ENCODE measurements around the gene GPC5. TPM values are rescaled to one million over a fixed set of nuclear protein-coding genes. Genes with fewer than 3 reads are reported as not detected.

GPC5 gene
- total and polyA plus RNA-seq, 9 donors, result 0.10 to 1.5 (median 0.38) TPM

GRCh38 chr13:92251671-92252210 lies 853.3 kb downstream of the GPC5 start:
- DNase-seq, result no peak
- no peaks in the 10 kb centered on the region for H3K36me3 ChIP-seq
- no peak overlapping the region for H3K4me3 ChIP-seq
- H3K27me3 ChIP-seq, result no peaks in the 10 kb centered on the region
- 41 to 54% (median 44%) methylated on average over 2 of the region's 2 CpGs for WGBS, 3 donors
- TF ChIP-seq EP300 (IDR thresholded peaks at IDR 0.05) (no peak), POLR2A (IDR thresholded peaks at IDR 0.05) (no peak)
- TF ChIP-seq, protein P1, sequence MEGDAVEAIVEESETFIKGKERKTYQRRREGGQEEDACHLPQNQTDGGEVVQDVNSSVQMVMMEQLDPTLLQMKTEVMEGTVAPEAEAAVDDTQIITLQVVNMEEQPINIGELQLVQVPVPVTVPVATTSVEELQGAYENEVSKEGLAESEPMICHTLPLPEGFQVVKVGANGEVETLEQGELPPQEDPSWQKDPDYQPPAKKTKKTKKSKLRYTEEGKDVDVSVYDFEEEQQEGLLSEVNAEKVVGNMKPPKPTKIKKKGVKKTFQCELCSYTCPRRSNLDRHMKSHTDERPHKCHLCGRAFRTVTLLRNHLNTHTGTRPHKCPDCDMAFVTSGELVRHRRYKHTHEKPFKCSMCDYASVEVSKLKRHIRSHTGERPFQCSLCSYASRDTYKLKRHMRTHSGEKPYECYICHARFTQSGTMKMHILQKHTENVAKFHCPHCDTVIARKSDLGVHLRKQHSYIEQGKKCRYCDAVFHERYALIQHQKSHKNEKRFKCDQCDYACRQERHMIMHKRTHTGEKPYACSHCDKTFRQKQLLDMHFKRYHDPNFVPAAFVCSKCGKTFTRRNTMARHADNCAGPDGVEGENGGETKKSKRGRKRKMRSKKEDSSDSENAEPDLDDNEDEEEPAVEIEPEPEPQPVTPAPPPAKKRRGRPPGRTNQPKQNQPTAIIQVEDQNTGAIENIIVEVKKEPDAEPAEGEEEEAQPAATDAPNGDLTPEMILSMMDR (IDR thresholded peaks at IDR 0.05), result no peak
- intact Hi-C loops (cut with DNase I), result no loop called here
- H3K9me3 ChIP-seq, result no peaks in the 10 kb centered on the region
- no peaks in the 10 kb centered on the region for H3K4me1 ChIP-seq (ENCODE audit: insufficient read depth)
- H3K27ac ChIP-seq, result no peak overlapping the region

DNA sequence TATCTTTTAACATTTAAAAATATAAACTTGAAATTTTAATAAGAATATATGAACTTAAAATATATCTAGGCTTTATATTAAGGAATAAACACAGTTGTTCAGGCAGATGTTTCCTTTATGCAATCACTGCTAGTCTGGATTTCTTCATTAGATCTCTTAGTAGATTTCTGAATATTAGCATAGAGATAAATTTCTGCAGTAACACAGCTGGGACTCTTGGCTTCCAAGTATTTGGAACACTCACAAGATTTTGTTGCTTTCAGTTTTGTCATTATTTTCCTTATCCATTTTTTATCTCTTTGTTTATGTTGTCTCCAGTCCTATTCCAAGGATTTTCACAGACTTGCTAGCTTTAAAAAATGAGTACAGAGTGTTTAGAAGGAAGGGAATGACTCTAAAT lies 857.1 kb downstream of the GPC5 start:
- intact Hi-C loops (cut with DNase I), result no loop called here
- H3K9me3 ChIP-seq, result no peaks in the 10 kb centered on the region
- DNase-seq, result no peak
- TF ChIP-seq, protein P1 (IDR thresholded peaks at IDR 0.05), result no peak
- TF ChIP-seq POLR2A (IDR thresholded peaks at IDR 0.05) (no peak), EP300 (IDR thresholded peaks at IDR 0.05) (no peak)
- H3K27me3 ChIP-seq, result no peaks in the 10 kb centered on the region
- no peaks in the 10 kb centered on the region for H3K36me3 ChIP-seq
- no peak overlapping the region for H3K4me3 ChIP-seq
- no peak overlapping the region for H3K27ac ChIP-seq
- peaks cover 3% of the 10 kb centered on the region for H3K4me1 ChIP-seq (ENCODE audit: insufficient read depth)

DNA sequence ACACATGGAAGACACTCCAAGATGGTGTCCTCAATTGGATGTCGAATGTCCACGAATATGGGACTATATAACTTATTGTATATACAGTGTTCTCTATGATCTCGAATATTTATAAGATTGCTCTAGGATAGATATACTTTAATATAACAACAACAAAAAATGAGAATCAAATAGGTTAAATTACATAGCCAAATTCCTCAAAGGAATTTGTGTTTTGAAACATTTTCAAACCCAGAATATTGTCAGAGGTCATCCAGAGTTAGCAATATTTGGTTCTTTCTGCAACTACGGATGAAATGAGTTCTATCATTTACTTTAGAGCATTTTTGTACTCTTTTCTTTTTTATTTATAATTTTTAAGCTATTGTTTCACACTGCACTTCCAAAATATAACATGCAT lies 857.8 kb downstream of the GPC5 start:
- Histone ChIP-seq H3K4me3 (no peak overlapping the region), H3K36me3 (no peaks in the 10 kb centered on the region), H3K4me1 (ENCODE audit: insufficient read depth) (peaks cover 3% of the 10 kb centered on the region), H3K27ac (no peak overlapping the region), H3K9me3 (no peaks in the 10 kb centered on the region), H3K27me3 (no peaks in the 10 kb centered on the region)
- intact Hi-C loops (cut with DNase I), result no loop called here
- TF ChIP-seq POLR2A (IDR thresholded peaks at IDR 0.05) (no peak), EP300 (IDR thresholded peaks at IDR 0.05) (no peak)
- TF ChIP-seq, protein P1 (IDR thresholded peaks at IDR 0.05), result no peak
- 45 to 60% (median 47%) methylated on average over 4 of the region's 4 CpGs for WGBS, 3 donors
- no peak for DNase-seq

DNA sequence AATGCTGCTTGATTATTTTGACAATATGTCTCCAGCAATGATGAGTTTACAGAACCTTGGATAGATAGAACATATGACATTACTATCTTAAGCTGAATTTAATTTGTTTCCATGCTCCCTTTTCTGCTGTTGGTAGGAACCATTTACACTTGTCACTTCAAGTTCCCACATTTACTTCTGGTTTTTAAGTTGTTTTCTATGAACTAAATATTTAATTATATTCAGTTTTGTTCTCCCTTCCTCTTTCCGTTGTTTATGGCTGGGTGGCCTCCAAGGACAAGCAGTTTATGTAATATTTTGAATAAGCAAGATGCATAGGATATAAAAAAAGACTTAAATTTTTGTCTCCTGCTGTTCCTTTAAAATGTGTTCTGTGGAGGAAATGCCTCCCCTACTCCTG lies 860.6 kb downstream of the GPC5 start:
- no peak for TF ChIP-seq EP300 (IDR thresholded peaks at IDR 0.05)
- no peak for TF ChIP-seq POLR2A (IDR thresholded peaks at IDR 0.05)
- Histone ChIP-seq H3K9me3 (no peaks in the 10 kb centered on the region), H3K27ac (no peak overlapping the region), H3K4me3 (no peak overlapping the region), H3K36me3 (no peaks in the 10 kb centered on the region), H3K27me3 (no peaks in the 10 kb centered on the region), H3K4me1 (ENCODE audit: insufficient read depth) (peaks cover 3% of the 10 kb centered on the region)
- WGBS, 3 donors, result 28 to 40% (median 31%) methylated on average over 1 of the region's 1 CpG
- DNase-seq, result no peak
- intact Hi-C loops (cut with DNase I), result no loop called here

- Histone ChIP-seq H3K9me3 (no peaks in the 10 kb centered on the region), H3K36me3 (no peaks in the 10 kb centered on the region), H3K27ac (no peak overlapping the region), H3K4me1 (ENCODE audit: insufficient read depth) (peaks cover 3% of the 10 kb centered on the region), H3K27me3 (no peaks in the 10 kb centered on the region), H3K4me3 (no peak overlapping the region)
- DNase-seq, result no peak
- WGBS, 3 donors, result 90 to 94% (median 94%) methylated on average over 1 of the region's 1 CpG
- TF ChIP-seq EP300 (IDR thresholded peaks at IDR 0.05) (no peak), POLR2A (IDR thresholded peaks at IDR 0.05) (no peak)
- TF ChIP-seq, protein P1 (IDR thresholded peaks at IDR 0.05), result no peak
- intact Hi-C loops (cut with DNase I), result no loop called here
Measured at GRCh38 chr13:92259523-92259922, 861.1 kb downstream of the GPC5 start.

All from ovary (tissue), 9 donors.